HG03196 (cell line): Measurements from ENCODE around the gene GRM4.

Experiments used
- ATAC-seq: cut with Tn5 transposase; IDR thresholded peaks from one replicate; pipeline ENCODE4 v1.9.1; 2021; ENCODE audit not compliant: unreplicated experiment

Gene GRM4

GRCh38 chr6:33983109-33983716, 162.7 kb downstream of the GRM4 start:
- ATAC-seq = no peak

GRCh38 chr6:33981861-33982260, 164.0 kb downstream of the GRM4 start:
- ATAC-seq = no peak

DNA sequence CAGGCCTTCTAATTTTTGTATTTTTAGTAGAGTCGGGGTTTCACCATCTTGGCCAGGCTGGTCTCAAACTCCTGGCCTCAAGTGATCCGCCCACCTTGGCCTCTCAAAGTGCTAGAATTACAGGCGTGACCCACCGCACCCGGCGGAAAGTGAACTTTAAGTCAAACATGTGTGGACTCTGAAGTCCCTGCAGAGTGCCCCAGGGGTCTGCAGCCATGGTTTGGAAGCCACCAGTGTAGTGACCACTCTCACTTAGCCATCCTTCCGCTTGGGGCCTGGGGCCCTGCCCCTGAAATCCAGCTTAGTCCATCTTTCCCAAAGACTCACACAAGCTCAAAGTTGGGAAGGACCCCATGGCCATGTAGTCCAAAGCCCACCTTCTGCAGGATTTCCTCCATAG, 164.5 kb downstream of the GRM4 start:
- ATAC-seq = no peak

- ATAC-seq = no peak
Measured at GRCh38 chr6:33980176-33981175, 165.4 kb downstream of the GRM4 start.

DNA sequence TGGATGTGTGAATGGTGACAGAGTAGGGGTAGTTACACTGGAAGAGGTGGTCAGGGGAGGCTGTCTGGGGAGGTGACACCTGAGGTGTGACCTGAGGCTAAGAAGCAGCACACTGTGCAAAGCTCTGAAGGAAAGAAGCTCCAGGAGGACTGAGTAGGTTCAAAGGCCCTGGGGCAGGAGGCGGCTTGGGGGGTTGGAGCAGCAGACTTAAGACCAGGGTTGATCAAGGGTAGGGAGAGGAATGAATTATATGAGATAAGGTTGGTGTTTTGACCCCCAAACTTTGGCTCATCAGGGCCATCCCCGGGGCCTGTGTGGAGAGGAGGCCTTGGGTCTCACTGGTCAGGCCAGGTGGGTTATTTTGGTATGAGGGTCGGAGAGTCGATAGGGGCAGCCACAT, 166.1 kb downstream of the GRM4 start:
- no peak for ATAC-seq

DNA sequence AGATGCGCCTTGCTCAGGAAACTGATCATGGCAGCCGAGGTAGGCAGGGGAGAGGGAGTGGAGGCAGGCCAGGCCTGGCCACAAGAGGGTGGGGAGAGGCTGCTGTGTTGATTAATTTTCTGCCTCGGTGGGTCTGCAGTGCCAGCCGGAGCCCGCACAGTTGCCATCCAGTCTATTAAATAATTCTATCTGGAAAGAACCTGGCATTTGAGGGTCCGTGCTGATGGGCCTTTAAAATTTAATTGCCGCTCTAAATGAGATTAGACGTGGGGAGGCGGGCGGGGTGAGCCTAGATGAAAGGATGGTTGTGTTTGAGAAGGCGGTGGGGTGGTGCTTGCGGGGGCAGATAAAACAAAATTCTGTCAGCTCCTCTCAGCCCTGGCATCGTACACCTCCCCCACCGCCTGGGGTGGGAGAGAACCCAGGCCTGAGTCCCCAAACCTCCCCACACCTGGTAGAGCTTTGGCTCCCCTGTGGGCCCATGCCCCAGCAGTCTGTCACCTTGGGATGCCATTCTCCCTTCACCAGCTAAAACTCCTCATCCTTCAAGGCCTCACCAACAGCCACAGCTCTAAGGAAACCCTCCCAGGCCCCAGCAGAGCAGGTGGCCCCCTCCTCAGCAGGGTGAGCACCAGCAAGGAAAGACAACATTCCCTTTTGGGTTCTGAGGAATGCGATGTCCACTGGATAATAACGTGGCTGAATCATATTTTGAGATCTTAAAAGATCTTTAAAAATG, 167.3 kb downstream of the GRM4 start:
- no peak for ATAC-seq

GRCh38 chr6:33977606-33978411, 168.1 kb downstream of the GRM4 start:
- no peak for ATAC-seq

GRCh38 chr6:33976437-33977360, 169.2 kb downstream of the GRM4 start:
- no peak for ATAC-seq

DNA sequence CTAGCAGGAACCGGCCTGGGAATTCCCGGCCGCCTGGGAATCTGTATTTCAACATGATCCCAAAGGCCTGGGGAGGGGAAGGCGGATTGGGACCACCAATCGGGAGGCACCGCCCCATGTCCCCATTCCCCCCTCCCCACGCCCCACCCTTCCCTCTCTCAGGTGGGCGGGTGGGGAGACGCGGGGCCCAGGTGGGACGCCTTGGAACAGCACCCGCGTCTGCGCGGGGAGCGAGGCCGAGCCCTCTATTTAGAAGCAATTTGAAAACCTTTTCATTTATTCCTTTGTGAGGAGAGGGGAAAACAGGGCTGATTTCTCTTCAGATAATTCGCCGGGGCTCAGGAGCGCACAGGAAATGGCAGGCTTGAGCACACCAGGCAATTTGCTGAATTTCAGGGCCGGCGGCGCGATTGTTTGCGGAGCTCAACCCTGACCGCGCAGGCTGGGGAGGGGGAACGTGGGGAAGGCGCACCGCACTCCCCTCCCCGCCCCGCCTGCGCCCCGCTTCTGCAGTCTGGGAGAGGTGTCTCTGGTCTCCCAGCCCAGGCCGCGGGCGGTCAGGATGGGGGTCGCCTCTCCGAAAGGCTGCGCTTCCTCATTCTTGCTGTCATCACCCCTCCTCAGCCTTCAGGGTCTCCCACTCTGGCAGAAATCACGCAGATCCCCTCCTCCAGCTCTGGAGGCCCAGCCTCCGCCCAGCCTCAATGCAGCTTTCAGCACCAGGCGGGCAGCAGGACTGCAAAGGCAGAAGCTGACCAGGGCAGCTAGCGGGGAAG, 170.0 kb downstream of the GRM4 start:
- no peak for ATAC-seq

DNA sequence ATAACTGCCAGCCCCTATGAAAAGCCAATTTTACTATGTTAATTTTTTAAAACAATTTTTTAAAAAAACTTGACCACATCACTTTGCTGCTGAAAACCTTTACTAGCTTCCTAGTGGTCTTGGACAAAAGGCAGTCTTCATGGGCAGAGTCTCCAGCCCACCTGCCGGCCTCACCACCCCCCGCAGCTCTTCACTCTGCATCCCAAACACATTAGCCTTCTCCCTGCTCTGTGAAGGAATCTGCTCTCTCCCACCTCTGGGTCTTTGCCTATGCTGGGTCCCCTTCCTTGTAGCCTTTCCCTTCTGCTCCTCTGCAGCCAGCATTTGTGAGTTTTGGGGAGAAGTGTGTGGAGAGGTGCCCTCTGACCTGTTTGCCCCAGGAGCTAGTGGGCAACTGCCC, 171.4 kb downstream of the GRM4 start:
- ATAC-seq = no peak

DNA sequence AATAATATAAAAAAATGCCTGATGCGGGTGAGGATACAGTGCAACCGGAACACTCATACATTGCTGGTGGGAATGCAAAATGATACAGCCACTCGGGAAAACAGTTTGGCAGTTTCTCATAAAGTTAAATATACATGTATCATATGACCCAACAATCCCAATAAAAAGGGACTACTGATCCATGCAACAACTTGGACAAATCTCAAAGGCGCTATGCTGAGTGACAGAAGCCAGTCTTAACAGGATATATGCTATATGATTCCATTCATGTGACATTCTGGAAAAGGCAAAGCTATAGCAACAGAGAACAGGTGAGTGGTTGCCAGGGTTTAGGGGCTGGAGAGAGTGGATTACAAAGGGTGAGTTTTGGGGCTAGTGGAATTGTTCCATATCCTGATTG, 171.9 kb downstream of the GRM4 start:
- ATAC-seq = no peak

DNA sequence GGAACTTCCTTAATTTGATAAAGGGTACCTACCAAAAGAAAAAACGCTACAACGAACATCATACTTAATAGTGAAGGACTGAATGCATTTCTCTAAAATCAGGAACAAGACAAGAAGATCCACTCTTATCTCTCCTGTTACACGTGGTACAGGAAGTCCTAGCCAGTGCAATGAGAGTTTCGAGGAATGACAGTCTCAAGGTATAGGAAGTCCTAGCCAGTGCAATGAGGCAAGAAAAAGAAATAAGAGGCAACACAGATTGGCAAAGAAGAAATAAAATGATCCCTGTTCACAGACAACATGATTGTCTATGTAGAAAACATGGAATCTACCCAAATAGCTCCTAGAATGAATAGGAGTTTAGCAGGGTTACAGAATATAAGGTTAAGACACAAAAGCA, 174.3 kb downstream of the GRM4 start:
- ATAC-seq = no peak
